A549 (cell line): ENCODE measurements around the gene MAN2A2. TPM values are rescaled to one million over a fixed set of nuclear protein-coding genes. Genes with fewer than 3 reads are reported as not detected.
"Not testable (repeated sequence)": the region's sequence is repeated elsewhere in the genome, so short reads cannot be mapped to it uniquely, and the experiment has no call there.

ENCODE experiments used
- ATAC-seq, 2 experiments: fragments of 200-7000 bp in 1 of 2; fragments of >200 bp in 1 of 2; cut with Nextera tagmentation in 1 of 2; cut with Tn5 transposase in 1 of 2; 3 replicates each; pipeline versions ENCODE4 v1.8.0 to v1.9.1; 2018 to 2020; ENCODE audit warnings: mild to moderate bottlenecking in 1 of 2, moderate library complexity in 1 of 2
- CTCF ChIA-PET: fragments of 300-600 bp; sonication (Branson Sonifier 250); formaldehyde crosslinking; extraction: SDS; loops from one replicate; lab custom pipeline; 2021; ENCODE audit warnings: antibody characterized with exemption, inconsistent platforms; lab: Yijun Ruan, JAX
- POLR2A ChIA-PET: fragments of 350-600 bp; formaldehyde crosslinking; extraction: SDS; loops from one replicate; lab custom pipeline; 2021; ENCODE audit warnings: antibody characterized with exemption, inconsistent platforms; lab: Yijun Ruan, JAX
- DNase-seq, 2 experiments: peaks; one replicate each; pipeline versions ENCODE4 v3.0.0 to v3.0.0-alpha.2; 2011 to 2016; ENCODE audit warnings: low read depth in 1 of 2, low spot score in 1 of 2
- FAIRE-seq: peaks from 2 replicates; lab custom pipeline; 2011; peaks lifted over from hg19 to GRCh38; lab: Jason Lieb, UNC
- H3K27ac ChIP-seq, 2 experiments: fragments of >200 bp; sonication (Bioruptor Twin); formaldehyde crosslinking; 3 replicates each; pipeline ENCODE4 v1.5.1; 2016 to 2017
- H3K4me1 ChIP-seq: fragments of >200 bp; sonication (Bioruptor Twin); formaldehyde crosslinking; 3 replicates; pipeline ENCODE4 v1.6.1; 2016
- H3K4me2 ChIP-seq: fragments of >200 bp; sonication (Bioruptor Twin); formaldehyde crosslinking; 3 replicates; pipeline ENCODE4 v1.6.1; 2016
- H3K4me3 ChIP-seq: fragments of >200 bp; sonication (Bioruptor Twin); formaldehyde crosslinking; 3 replicates; pipeline ENCODE4 v1.5.1; 2016
- H3K9me3 ChIP-seq: fragments of >200 bp; sonication (Bioruptor Twin); formaldehyde crosslinking; 3 replicates; pipeline ENCODE4 v1.6.1; 2016
- CBX2 ChIP-seq: fragments of 200-600 bp; sonication (generic); IDR thresholded peaks from 2 replicates; pipeline ENCODE4 v1.6.1; 2016; ENCODE audit warnings: low read depth, mild to moderate bottlenecking, borderline replicate concordance
- CEBPB ChIP-seq, 2 experiments: fragments of >200 bp in 1 of 2; sonication (Bioruptor Twin) in 1 of 2; formaldehyde crosslinking in 1 of 2; IDR thresholded peaks; 2 replicates each; pipeline ENCODE4 v1.6.1; 2012 to 2016
- EHF ChIP-seq: fragments of 250-450 bp; sonication (Bioruptor Pico); IDR thresholded peaks from 2 replicates; pipeline ENCODE4 v1.5.0; 2020; ENCODE audit warnings: mild to moderate bottlenecking
- EP300 ChIP-seq, 2 experiments: fragments of >200 bp; sonication (Bioruptor Twin); formaldehyde crosslinking; IDR thresholded peaks; 2 replicates in 1 of 2; 3 replicates in 1 of 2; pipeline ENCODE4 v1.6.1; 2016 to 2017
- ESRRA ChIP-seq: fragments of 150-350 bp; IDR thresholded peaks from 2 replicates; pipeline ENCODE4 v1.6.1; 2014; ENCODE audit warnings: mild to moderate bottlenecking, low read length, borderline replicate concordance
- FOXS1 ChIP-seq: fragments of 250-450 bp; sonication (Bioruptor Pico); IDR thresholded peaks from 2 replicates; pipeline ENCODE4 v1.5.0; 2020; ENCODE audit warnings: mild to moderate bottlenecking, moderate library complexity
- HDAC2 ChIP-seq: fragments of 200-600 bp; sonication (generic); IDR thresholded peaks from 2 replicates; pipeline ENCODE4 v1.6.1; 2016
- HOXB13 ChIP-seq: fragments of 250-450 bp; sonication (Bioruptor Pico); IDR thresholded peaks from 2 replicates; pipeline ENCODE4 v1.5.0; 2020; ENCODE audit warnings: low read depth, mild to moderate bottlenecking, moderate library complexity
- JUNB ChIP-seq: fragments of >200 bp; sonication (Bioruptor Twin); formaldehyde crosslinking; IDR thresholded peaks from 2 replicates; pipeline ENCODE4 v1.6.1; 2016
- KDM5A ChIP-seq: fragments of 200-600 bp; sonication (generic); IDR thresholded peaks from 2 replicates; pipeline ENCODE4 v1.6.1; 2016; ENCODE audit warnings: antibody characterized with exemption, mild to moderate bottlenecking
- MAFK ChIP-seq: fragments of 450-650 bp; IDR thresholded peaks from 2 replicates; pipeline ENCODE4 v1.6.1; 2014; ENCODE audit not compliant: partially characterized antibody
- MAZ ChIP-seq: fragments of 150-350 bp; IDR thresholded peaks from 2 replicates; pipeline ENCODE4 v1.6.1; 2014; ENCODE audit warnings: antibody characterized with exemption, low read depth, low read length, borderline replicate concordance
- NPAS2 ChIP-seq: fragments of 250-450 bp; sonication (Bioruptor Pico); IDR thresholded peaks from 2 replicates; pipeline ENCODE4 v1.8.0; 2022; ENCODE audit warnings: mild to moderate bottlenecking, moderate library complexity, borderline replicate concordance
- PHF8 ChIP-seq: fragments of 200-600 bp; sonication (generic); IDR thresholded peaks from 2 replicates; pipeline ENCODE4 v1.6.1; 2016; ENCODE audit warnings: low read depth, mild to moderate bottlenecking, antibody characterized with exemption, moderate library complexity, borderline replicate concordance
- REST ChIP-seq: fragments of 200-600 bp; sonication (generic); IDR thresholded peaks from 2 replicates; pipeline ENCODE4 v1.6.1; 2016; ENCODE audit warnings: antibody characterized with exemption, mild to moderate bottlenecking, moderate library complexity
- TP53 ChIP-seq: fragments of 250-450 bp; sonication (Bioruptor Pico); IDR thresholded peaks from 2 replicates; pipeline ENCODE4 v1.5.0; 2021; ENCODE audit warnings: mild to moderate bottlenecking, moderate library complexity
- whole genome bisulfite sequencing: methylation state at CpG from one replicate; pipeline ENCODE4 v1.1.6; 2017; ENCODE audit errors: missing lambda C conversion rate; 5-methylcytosine and 5-hydroxymethylcytosine counted together
- polyA plus RNA-seq, 4 experiments: library from polyadenylated mRNA; depleted of rRNA in 3 of 4; stranded (reverse); fragments of >200 nt; fragmentation: RNase III in 1 of 4; extraction: RNeasy Plus Mini Kit Qiagen cat#74134 plus additional on column Dnase treatment in 1 of 4; gene quantifications; 2 replicates in 3 of 4; 3 replicates in 1 of 4; pipeline ENCODE4 v1.2.3, GENCODE V29; 2011 to 2017
- TF ChIP-seq, protein P1 (sequence below): fragments of >200 bp; sonication (Bioruptor Twin); formaldehyde crosslinking; IDR thresholded peaks from 3 replicates; pipeline ENCODE4 v1.6.1; 2016
- TF ChIP-seq, protein P2 (sequence below): IDR thresholded peaks from 2 replicates; pipeline ENCODE4 v1.6.1; 2012

Gene MAN2A2
- polyA plus RNA-seq, 2 of the 4 experiments (the other 2 are of a cell fraction): 22.0 to 32.6 TPM

- Histone ChIP-seq H3K4me2 (no peak overlapping the region), H3K4me3 (no peak overlapping the region), H3K27ac (no peak overlapping the region), H3K4me1 (peaks cover 14% of the 10 kb centered on the region), H3K9me3 (no peaks in the 10 kb centered on the region)
- POLR2A ChIA-PET: no interaction called here
- no peak for DNase-seq
- WGBS: 93% methylated on average over 11 of the region's 11 CpGs
- TF ChIP-seq REST (no peak), KDM5A (no peak), HOXB13 (CRISPR knock-in tag) (no peak), MAFK (no peak), MAZ (no peak), FOXS1 (no peak), CBX2 (no peak)
- TF ChIP-seq, protein P1, sequence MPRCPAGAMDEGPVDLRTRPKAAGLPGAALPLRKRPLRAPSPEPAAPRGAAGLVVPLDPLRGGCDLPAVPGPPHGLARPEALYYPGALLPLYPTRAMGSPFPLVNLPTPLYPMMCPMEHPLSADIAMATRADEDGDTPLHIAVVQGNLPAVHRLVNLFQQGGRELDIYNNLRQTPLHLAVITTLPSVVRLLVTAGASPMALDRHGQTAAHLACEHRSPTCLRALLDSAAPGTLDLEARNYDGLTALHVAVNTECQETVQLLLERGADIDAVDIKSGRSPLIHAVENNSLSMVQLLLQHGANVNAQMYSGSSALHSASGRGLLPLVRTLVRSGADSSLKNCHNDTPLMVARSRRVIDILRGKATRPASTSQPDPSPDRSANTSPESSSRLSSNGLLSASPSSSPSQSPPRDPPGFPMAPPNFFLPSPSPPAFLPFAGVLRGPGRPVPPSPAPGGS: no peak
- TF ChIP-seq, protein P2, sequence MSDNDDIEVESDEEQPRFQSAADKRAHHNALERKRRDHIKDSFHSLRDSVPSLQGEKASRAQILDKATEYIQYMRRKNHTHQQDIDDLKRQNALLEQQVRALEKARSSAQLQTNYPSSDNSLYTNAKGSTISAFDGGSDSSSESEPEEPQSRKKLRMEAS: no peak
- ATAC-seq: no peak
- no peak for FAIRE-seq
- CTCF ChIA-PET: interaction anchor here (1.0 to 16.8 kb wide), 9 partner anchors 8 to 259 kb away, joined by 3 to 326 read pairs (median 3); partner anchors contain the start of genes FES, HDDC3 and UNC45A
These were observed 3.2 kb downstream of the MAN2A2 start for GRCh38 chr15:90906181-90906849.

- H3K9me3 ChIP-seq: no peaks in the 10 kb centered on the region
- H3K27ac ChIP-seq: no peak overlapping the region
- ATAC-seq (no peak), DNase-seq (no peak), FAIRE-seq (no peak)
- no peak for TF ChIP-seq ESRRA
- H3K4me2 ChIP-seq: no peak overlapping the region
- ChIA-PET CTCF (interaction anchor here (8.4 to 16.8 kb wide), 2 partner anchors 21 to 23 kb away, joined by 79 to 326 read pairs; partner anchors contain the start of genes FES, HDDC3 and UNC45A), POLR2A (no interaction called here)
- H3K4me3 ChIP-seq: no peak overlapping the region
- WGBS: 86% methylated on average over 15 of the region's 15 CpGs
- H3K4me1 ChIP-seq: peaks cover 6% of the 10 kb centered on the region; the same call in 2 of the 3 replicates
These were observed 4.1 kb downstream of the MAN2A2 start for GRCh38 chr15:90907051-90907660.

- no peak for FAIRE-seq
- ATAC-seq: no peak
These were observed 4.9 kb downstream of the MAN2A2 start for GRCh38 chr15:90907838-90908507.

DNA sequence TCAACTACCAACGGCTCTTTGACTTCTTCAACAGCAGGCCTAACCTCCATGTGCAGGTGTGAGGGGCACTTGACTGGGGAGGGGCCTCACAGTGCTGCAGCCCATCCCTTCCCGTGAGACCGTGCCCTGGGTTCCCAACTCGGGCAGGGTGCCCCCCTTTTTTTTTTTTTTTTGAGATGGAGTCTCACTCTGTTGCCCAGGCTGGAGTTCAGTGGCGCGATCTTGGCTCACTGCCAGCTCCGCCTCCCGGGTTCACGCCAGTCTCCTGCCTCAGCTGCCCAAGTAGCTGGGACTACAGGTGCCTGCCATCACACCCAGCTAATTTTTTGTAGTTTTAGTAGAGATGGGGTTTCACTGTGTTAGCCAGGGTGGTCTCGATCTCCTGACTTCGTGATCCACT, 6.3 kb downstream of the MAN2A2 start:
- POLR2A ChIA-PET: not testable (repeated sequence)
- CTCF ChIA-PET: interaction anchor here (1.4 to 5.9 kb wide), 4 partner anchors 10 to 427 kb away, joined by 4 to 38 read pairs (median 18); partner anchors contain the start of genes HDDC3 and UNC45A

More at GRCh38 chr15:90907838-90908507, 4.9 kb downstream of the MAN2A2 start:
- DNase-seq: no peak
- 83% methylated on average over 9 of the region's 9 CpGs for WGBS
- H3K4me2 ChIP-seq: no peak overlapping the region
- ChIA-PET CTCF (interaction anchor here (1.8 to 16.8 kb wide), 4 partner anchors 22 to 426 kb away, joined by 4 to 326 read pairs (median 55); partner anchors contain the start of genes FES, HDDC3 and UNC45A), POLR2A (no interaction called here)
- no peak overlapping the region for H3K27ac ChIP-seq
- TF ChIP-seq HDAC2: no peak
- TF ChIP-seq EHF (CRISPR knock-in tag): no peak
- no peak for TF ChIP-seq NPAS2 (CRISPR knock-in tag)
- TF ChIP-seq CEBPB (IDR thresholded peaks at IDR 0.05): no peak
- TF ChIP-seq, protein P2: no peak
- TF ChIP-seq EP300 (IDR thresholded peaks at IDR 0.05): no peak
- TF ChIP-seq JUNB: no peak
- TF ChIP-seq PHF8: no peak
- no peak for TF ChIP-seq TP53 (CRISPR knock-in tag)
- no peak overlapping the region for H3K4me3 ChIP-seq
- H3K9me3 ChIP-seq: no peaks in the 10 kb centered on the region
- peaks cover 6% of the 10 kb centered on the region; the same call in 2 of the 3 replicates for H3K4me1 ChIP-seq

More for the DNA sequence above, 6.3 kb downstream of the MAN2A2 start:
- H3K9me3 ChIP-seq, H3K27ac ChIP-seq, FAIRE-seq, DNase-seq, H3K4me1 ChIP-seq, H3K4me3 ChIP-seq, ATAC-seq, H3K4me2 ChIP-seq: not testable (repeated sequence)
- WGBS: 90% methylated on average over 11 of the region's 11 CpGs
